Activated T-cell treated with anti-CD3 and anti-CD28 coated beads for 4 hours (primary cell): ENCODE results near the gene S100A12.
"Not testable (repeated sequence)": the region's sequence is repeated elsewhere in the genome, so short reads cannot be mapped to it uniquely, and the experiment has no call there.

Experiments used
- DNase-seq: peaks from one replicate; pipeline ENCODE4 v3.0.0-alpha.2; 2020

S100A12 gene

GRCh38 chr1:153349363-153350320 lies 25.8 kb downstream of the S100A12 start:
- no peak for DNase-seq

- no peak for DNase-seq
Observed at GRCh38 chr1:153348511-153349362, 26.7 kb downstream of the S100A12 start, which contains the start of gene PGLYRP4. PGLYRP4 (minus strand) TSS chr1:153348841; CDS start chr1:153347932, 909 bp downstream.

GRCh38 chr1:153347856-153348255 lies 27.6 kb downstream of the S100A12 start:
- no peak for DNase-seq

GRCh38 chr1:153347049-153347448 lies 28.4 kb downstream of the S100A12 start:
- not testable (repeated sequence) for DNase-seq

GRCh38 chr1:153346077-153346723 lies 29.2 kb downstream of the S100A12 start:
- DNase-seq: no peak

GRCh38 chr1:153345187-153346076 lies 30.0 kb downstream of the S100A12 start:
- DNase-seq: no peak

GRCh38 chr1:153344718-153345025 lies 30.7 kb downstream of the S100A12 start:
- DNase-seq: no peak

GRCh38 chr1:153343811-153344717 lies 31.4 kb downstream of the S100A12 start:
- DNase-seq: no peak

- no peak for DNase-seq
Observed at GRCh38 chr1:153343040-153343681, 32.3 kb downstream of the S100A12 start.

GRCh38 chr1:153342178-153342577 lies 33.2 kb downstream of the S100A12 start:
- DNase-seq: no peak

- DNase-seq: no peak
Observed at GRCh38 chr1:153341431-153341934, 33.9 kb downstream of the S100A12 start.

- DNase-seq: no peak
Observed at GRCh38 chr1:153340356-153340755, 35.1 kb downstream of the S100A12 start.

GRCh38 chr1:153339802-153340201 lies 35.6 kb downstream of the S100A12 start:
- no peak for DNase-seq

- no peak for DNase-seq
Observed at GRCh38 chr1:153337980-153338853, 37.2 kb downstream of the S100A12 start.

GRCh38 chr1:153336650-153337049 lies 38.8 kb downstream of the S100A12 start:
- DNase-seq: no peak

GRCh38 chr1:153333902-153334301 lies 41.5 kb downstream of the S100A12 start:
- no peak for DNase-seq

- no peak for DNase-seq
Observed at GRCh38 chr1:153324912-153325311, 50.5 kb downstream of the S100A12 start.
